Neural cell (in vitro differentiated cells): ENCODE measurements around the gene ACTR1A.

Experiments
- EP300 ChIP-seq: fragments of 450-650 bp; conservative IDR thresholded peaks from 2 replicates; pipeline ENCODE4 v1.6.1; 2014; ENCODE audit warnings: antibody characterized with exemption, mild to moderate bottlenecking, moderate library complexity; ENCODE audit not compliant: poor library complexity, severe bottlenecking
- EZH2 ChIP-seq: fragments of 200-600, 300-800 bp; shearing (Covaris generic), sonication (generic); IDR thresholded peaks from 2 replicates; pipeline ENCODE4 v1.6.1; 2014; ENCODE audit warnings: antibody characterized with exemption, low read length, borderline replicate concordance, mild to moderate bottlenecking; ENCODE audit not compliant: insufficient read depth, poor library complexity, severe bottlenecking
- MXI1 ChIP-seq: fragments of 450-650 bp; conservative IDR thresholded peaks from 2 replicates; pipeline ENCODE4 v1.6.1; 2014; ENCODE audit warnings: antibody characterized with exemption, mild to moderate bottlenecking; ENCODE audit not compliant: poor library complexity, severe bottlenecking
- POLR2AphosphoS5 ChIP-seq: IDR thresholded peaks from 2 replicates; pipeline ENCODE4 v1.6.1; 2012
- SMC3 ChIP-seq: fragments of 450-650 bp; conservative IDR thresholded peaks from 2 replicates; pipeline ENCODE4 v1.6.1; 2014; ENCODE audit warnings: antibody characterized with exemption, mild to moderate bottlenecking, moderate library complexity; ENCODE audit not compliant: poor library complexity
- TAF1 ChIP-seq: IDR thresholded peaks from 2 replicates; pipeline ENCODE4 v1.6.1; 2012; ENCODE audit warnings: low read depth
- TF ChIP-seq, protein P1 (sequence below): fragments of 450-650 bp; IDR thresholded peaks from 2 replicates; pipeline ENCODE4 v1.5.1; 2014; ENCODE audit warnings: antibody characterized with exemption, mild to moderate bottlenecking, moderate library complexity; ENCODE audit not compliant: poor library complexity, severe bottlenecking
- TF ChIP-seq, protein P2 (sequence below): IDR thresholded peaks from 2 replicates; pipeline ENCODE4 v1.6.1; 2012; ENCODE audit warnings: borderline replicate concordance

DNA sequence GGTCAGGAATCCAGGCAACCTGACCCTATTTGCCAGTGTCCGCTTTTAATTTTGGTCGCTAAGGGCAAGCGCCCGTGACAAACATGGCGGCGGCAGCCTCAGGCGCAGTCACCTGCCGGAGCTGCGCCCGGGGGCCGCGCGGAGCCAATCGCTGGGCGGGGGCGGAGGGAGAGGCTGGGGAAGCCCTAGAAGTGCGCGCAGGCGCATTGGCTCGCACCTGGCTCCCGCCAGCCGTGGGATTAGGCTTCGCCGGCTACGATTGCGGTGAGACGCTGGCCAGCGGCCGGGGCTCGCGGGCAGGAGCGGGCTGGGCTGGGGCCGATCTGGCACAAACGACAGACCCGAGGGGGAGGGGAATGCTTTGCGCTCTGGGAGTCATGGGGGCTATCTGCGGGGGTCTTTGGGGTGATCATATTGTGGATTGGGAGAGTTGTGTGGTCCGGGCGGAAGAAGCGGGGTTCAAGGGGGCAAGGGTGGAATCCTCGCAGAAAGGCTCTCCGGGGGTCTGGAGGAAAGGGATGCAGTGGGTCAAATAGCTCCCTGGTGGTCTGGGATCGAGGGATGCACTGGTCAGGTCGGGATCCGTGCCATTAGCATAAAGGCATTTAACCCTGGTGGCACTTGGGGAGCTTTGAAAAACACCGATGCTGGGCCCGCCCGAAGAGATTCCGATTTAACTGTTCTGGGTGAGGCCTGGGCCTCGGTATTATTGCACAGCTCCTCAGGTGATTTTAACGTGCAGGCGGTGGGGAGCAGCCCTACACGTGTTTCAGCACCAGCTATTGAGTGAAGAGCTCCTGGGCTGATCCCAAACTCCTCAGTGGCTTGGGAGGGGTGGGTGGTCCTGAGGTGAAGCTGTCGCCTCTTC is 41.1 kb downstream of the ACTR1A start:
- TF ChIP-seq POLR2AphosphoS5: peak; percentile 61
- TF ChIP-seq, protein P1, sequence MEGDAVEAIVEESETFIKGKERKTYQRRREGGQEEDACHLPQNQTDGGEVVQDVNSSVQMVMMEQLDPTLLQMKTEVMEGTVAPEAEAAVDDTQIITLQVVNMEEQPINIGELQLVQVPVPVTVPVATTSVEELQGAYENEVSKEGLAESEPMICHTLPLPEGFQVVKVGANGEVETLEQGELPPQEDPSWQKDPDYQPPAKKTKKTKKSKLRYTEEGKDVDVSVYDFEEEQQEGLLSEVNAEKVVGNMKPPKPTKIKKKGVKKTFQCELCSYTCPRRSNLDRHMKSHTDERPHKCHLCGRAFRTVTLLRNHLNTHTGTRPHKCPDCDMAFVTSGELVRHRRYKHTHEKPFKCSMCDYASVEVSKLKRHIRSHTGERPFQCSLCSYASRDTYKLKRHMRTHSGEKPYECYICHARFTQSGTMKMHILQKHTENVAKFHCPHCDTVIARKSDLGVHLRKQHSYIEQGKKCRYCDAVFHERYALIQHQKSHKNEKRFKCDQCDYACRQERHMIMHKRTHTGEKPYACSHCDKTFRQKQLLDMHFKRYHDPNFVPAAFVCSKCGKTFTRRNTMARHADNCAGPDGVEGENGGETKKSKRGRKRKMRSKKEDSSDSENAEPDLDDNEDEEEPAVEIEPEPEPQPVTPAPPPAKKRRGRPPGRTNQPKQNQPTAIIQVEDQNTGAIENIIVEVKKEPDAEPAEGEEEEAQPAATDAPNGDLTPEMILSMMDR: no peak
- TF ChIP-seq MXI1: peak; percentile 59
- TF ChIP-seq EP300: no peak
- TF ChIP-seq EZH2: no peak
- TF ChIP-seq, protein P2, sequence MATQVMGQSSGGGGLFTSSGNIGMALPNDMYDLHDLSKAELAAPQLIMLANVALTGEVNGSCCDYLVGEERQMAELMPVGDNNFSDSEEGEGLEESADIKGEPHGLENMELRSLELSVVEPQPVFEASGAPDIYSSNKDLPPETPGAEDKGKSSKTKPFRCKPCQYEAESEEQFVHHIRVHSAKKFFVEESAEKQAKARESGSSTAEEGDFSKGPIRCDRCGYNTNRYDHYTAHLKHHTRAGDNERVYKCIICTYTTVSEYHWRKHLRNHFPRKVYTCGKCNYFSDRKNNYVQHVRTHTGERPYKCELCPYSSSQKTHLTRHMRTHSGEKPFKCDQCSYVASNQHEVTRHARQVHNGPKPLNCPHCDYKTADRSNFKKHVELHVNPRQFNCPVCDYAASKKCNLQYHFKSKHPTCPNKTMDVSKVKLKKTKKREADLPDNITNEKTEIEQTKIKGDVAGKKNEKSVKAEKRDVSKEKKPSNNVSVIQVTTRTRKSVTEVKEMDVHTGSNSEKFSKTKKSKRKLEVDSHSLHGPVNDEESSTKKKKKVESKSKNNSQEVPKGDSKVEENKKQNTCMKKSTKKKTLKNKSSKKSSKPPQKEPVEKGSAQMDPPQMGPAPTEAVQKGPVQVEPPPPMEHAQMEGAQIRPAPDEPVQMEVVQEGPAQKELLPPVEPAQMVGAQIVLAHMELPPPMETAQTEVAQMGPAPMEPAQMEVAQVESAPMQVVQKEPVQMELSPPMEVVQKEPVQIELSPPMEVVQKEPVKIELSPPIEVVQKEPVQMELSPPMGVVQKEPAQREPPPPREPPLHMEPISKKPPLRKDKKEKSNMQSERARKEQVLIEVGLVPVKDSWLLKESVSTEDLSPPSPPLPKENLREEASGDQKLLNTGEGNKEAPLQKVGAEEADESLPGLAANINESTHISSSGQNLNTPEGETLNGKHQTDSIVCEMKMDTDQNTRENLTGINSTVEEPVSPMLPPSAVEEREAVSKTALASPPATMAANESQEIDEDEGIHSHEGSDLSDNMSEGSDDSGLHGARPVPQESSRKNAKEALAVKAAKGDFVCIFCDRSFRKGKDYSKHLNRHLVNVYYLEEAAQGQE: peak; percentile 19
- TF ChIP-seq TAF1: peak; percentile 29
- no peak for TF ChIP-seq SMC3
